GM23338 (cell line): ENCODE data around the gene CD46. TPM values are rescaled to one million over a fixed set of nuclear protein-coding genes. Genes with fewer than 3 reads are reported as not detected.

ENCODE experiments used
- ATAC-seq: fragments of 200-7000 bp; cut with Tn5 transposase; 3 replicates; pipeline ENCODE4 v1.9.1; 2020
- DNase-seq: peaks from one replicate; pipeline ENCODE4 v3.0.0-alpha.2; 2015; ENCODE audit warnings: low spot score
- H2AFZ ChIP-seq: fragments of 200-600 bp; sonication (generic); 2 replicates; pipeline ENCODE4 v1.8.0; 2016; ENCODE audit warnings: antibody characterized with exemption, mild to moderate bottlenecking, moderate library complexity
- H3F3A ChIP-seq: fragments of 200-600 bp; sonication (generic); replicated peaks from 2 replicates; pipeline ENCODE4 v1.8.0; 2017; ENCODE audit warnings: antibody characterized with exemption, mixed run types, low read depth
- H3K27ac ChIP-seq: fragments of 200-600 bp; sonication (generic); 2 replicates; pipeline ENCODE4 v1.6.1; 2016; ENCODE audit warnings: low read depth
- H3K27me3 ChIP-seq: fragments of 200-600 bp; sonication (generic); 2 replicates; pipeline ENCODE4 v1.8.0; 2016; ENCODE audit warnings: mild to moderate bottlenecking, mixed run types, moderate library complexity; ENCODE audit not compliant: insufficient read depth
- H3K36me3 ChIP-seq: fragments of 200-600 bp; sonication (generic); 2 replicates; pipeline ENCODE4 v1.8.0; 2016; ENCODE audit warnings: mild to moderate bottlenecking; ENCODE audit not compliant: insufficient read depth
- H3K4me1 ChIP-seq: fragments of 200-600 bp; sonication (generic); 2 replicates; pipeline ENCODE4 v1.8.0; 2016; ENCODE audit warnings: mild to moderate bottlenecking, moderate library complexity; ENCODE audit not compliant: insufficient read depth
- H3K4me2 ChIP-seq: fragments of 200-600 bp; sonication (generic); 2 replicates; pipeline ENCODE4 v1.7.1; 2017; ENCODE audit warnings: mixed run types
- H3K4me3 ChIP-seq: fragments of 200-600 bp; sonication (generic); 2 replicates; pipeline ENCODE4 v1.6.1; 2016; ENCODE audit warnings: mixed run types
- H3K79me2 ChIP-seq: fragments of 200-600 bp; sonication (generic); replicated peaks from 2 replicates; pipeline ENCODE4 v1.8.0; 2017; ENCODE audit warnings: mild to moderate bottlenecking; ENCODE audit not compliant: insufficient read depth
- H3K9me2 ChIP-seq: fragments of 200-600 bp; sonication (generic); 2 replicates; pipeline ENCODE4 v1.8.0; 2017; ENCODE audit not compliant: insufficient read depth
- H4K20me1 ChIP-seq: fragments of 200-600 bp; sonication (generic); replicated peaks from 2 replicates; pipeline ENCODE4 v1.8.0; 2017; ENCODE audit warnings: mild to moderate bottlenecking; ENCODE audit not compliant: insufficient read depth
- H3K27ac Mint-ChIP-seq: 2 replicates; pipeline ENCODE4 v1.8.0; 2020; ENCODE audit warnings: inconsistent platforms, mild to moderate bottlenecking, moderate library complexity, mixed read lengths
- H3K27me3 Mint-ChIP-seq: 3 replicates; pipeline ENCODE4 v1.8.0; 2022; ENCODE audit warnings: low read depth, mild to moderate bottlenecking, moderate library complexity, mixed read lengths, inconsistent platforms; ENCODE audit not compliant: insufficient read depth, poor library complexity
- H3K36me3 Mint-ChIP-seq: 3 replicates; pipeline ENCODE4 v1.8.0; 2021; ENCODE audit warnings: low read depth, mild to moderate bottlenecking, inconsistent platforms, moderate library complexity, mixed read lengths
- H3K4me1 Mint-ChIP-seq: 3 replicates; pipeline ENCODE4 v1.8.0; 2020; ENCODE audit warnings: mild to moderate bottlenecking, inconsistent platforms, mixed read lengths
- H3K4me3 Mint-ChIP-seq: 3 replicates; pipeline ENCODE4 v1.8.0; 2021; ENCODE audit warnings: moderate library complexity, mild to moderate bottlenecking, inconsistent platforms, mixed read lengths
- H3K9me3 Mint-ChIP-seq: 3 replicates; pipeline ENCODE4 v1.8.0; 2020; ENCODE audit warnings: moderate library complexity, mild to moderate bottlenecking, inconsistent platforms, mixed read lengths
- NANOG ChIP-seq: IDR thresholded peaks from 2 replicates; pipeline ENCODE4 v1.6.1; 2016; ENCODE audit warnings: antibody characterized with exemption, borderline replicate concordance
- POLR2AphosphoS5 ChIP-seq: IDR thresholded peaks from 2 replicates; pipeline ENCODE4 v1.6.1; 2016; ENCODE audit warnings: antibody characterized with exemption, low read depth
- STAT1 ChIP-seq: IDR thresholded peaks from one replicate; pipeline ENCODE4 v1.6.1; 2016; ENCODE audit warnings: antibody characterized with exemption; ENCODE audit not compliant: unreplicated experiment
- ZNF114 ChIP-seq: fragments of 250-450 bp; sonication (Bioruptor Pico); IDR thresholded peaks from 2 replicates; pipeline ENCODE4 v1.5.0; 2020; ENCODE audit warnings: mild to moderate bottlenecking, moderate library complexity
- polyA plus RNA-seq: library from polyadenylated mRNA; unstranded; fragments of >200 nt; fragmentation: Nextera tagmentation; extraction: Ambion mirVana; gene quantifications from 2 replicates; pipeline ENCODE4 v1.2.1, GENCODE V29; 2016
- total RNA-seq: library from RNA; depleted of rRNA; stranded (reverse); fragments of >200 nt; shearing (Covaris generic); gene quantifications from 2 replicates; pipeline ENCODE4 v1.2.3, GENCODE V29; 2014
- TF ChIP-seq, protein P1 (sequence below), 2 experiments: fragments of 200-600 bp in 1 of 2; sonication (generic) in 1 of 2; conservative IDR thresholded peaks; 2 replicates each; pipeline versions ENCODE4 v1.5.1 to v1.6.1; 2016 to 2017; ENCODE audit warnings: antibody characterized with exemption in 2 of 2, low read depth in 2 of 2, mild to moderate bottlenecking in 2 of 2, moderate library complexity in 1 of 2
- TF ChIP-seq, protein P2 (sequence below): IDR thresholded peaks from one replicate; pipeline ENCODE4 v1.6.1; 2018; ENCODE audit warnings: antibody characterized with exemption; ENCODE audit not compliant: unreplicated experiment
- TF ChIP-seq, protein P3 (sequence below): fragments of 250-450 bp; sonication (Bioruptor Pico); IDR thresholded peaks from 2 replicates; pipeline ENCODE4 v1.5.0; 2020; ENCODE audit warnings: mild to moderate bottlenecking, moderate library complexity

Gene CD46
- total and polyA plus RNA-seq, 2 experiments from 2014 or later, result 199 to 209 TPM

DNA sequence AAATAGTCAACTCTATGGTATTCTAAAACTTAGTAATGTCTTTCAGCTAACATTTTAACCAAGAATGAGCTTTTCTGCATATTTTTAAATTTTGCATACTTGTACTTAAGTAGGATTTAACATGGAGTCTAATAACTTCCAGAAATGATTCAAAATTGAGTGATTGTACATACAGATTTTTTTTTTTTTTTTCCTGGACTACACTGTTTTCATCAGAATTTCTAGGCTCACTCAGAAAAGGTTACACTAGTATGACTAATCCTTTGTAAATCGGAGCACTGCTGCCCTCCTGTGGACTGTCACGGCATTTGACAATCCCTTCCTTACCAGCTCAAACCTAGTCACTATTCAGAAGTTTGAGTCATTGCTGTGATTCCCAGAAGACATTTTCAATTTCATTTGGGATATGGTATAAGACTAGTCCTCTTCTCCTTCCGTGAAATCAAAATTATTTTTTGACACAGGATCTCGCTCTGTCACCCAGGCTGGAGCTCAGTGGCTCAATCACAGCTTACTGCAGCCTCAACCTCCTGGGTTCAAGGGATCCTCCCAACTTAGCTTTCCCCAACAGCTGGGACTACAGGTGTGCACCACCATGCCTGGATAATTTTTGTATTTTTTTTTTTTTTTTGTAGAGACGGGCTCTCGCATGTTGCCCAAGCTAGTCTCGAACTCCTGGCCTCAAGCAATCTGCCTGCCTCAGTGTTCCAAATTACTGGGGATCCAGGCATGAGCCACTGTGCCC, 45.5 kb downstream of the CD46 start:
- no peak overlapping the region for H3K27ac Mint-ChIP-seq
- H3K36me3 ChIP-seq, result peaks cover 11% of the 10 kb centered on the region; the same call in 1 of the 2 replicates
- H3K4me2 ChIP-seq, result no peak overlapping the region
- H4K20me1 ChIP-seq, result peaks cover 14% of the 10 kb centered on the region; the same call in 1 of the 2 replicates
- peak overlapping the region; percentile 43; the same call in 1 of the 2 replicates for H3K27ac ChIP-seq
- H3K36me3 Mint-ChIP-seq, result peaks cover 16% of the 10 kb centered on the region; the same call in 2 of the 3 replicates
- no peaks in the 10 kb centered on the region for H3K9me2 ChIP-seq
- H3K27me3 Mint-ChIP-seq, result peaks cover 3% of the 10 kb centered on the region
- no peaks in the 10 kb centered on the region for H3K4me1 ChIP-seq
- ATAC-seq (peak; percentile 86), DNase-seq (peak; percentile 89)
- H3K4me3 ChIP-seq, result no peak overlapping the region
- H3K9me3 Mint-ChIP-seq, result no peaks in the 10 kb centered on the region
- no peaks in the 10 kb centered on the region for H3K79me2 ChIP-seq
- H3K4me1 Mint-ChIP-seq, result peaks cover 7% of the 10 kb centered on the region
- H3K27me3 ChIP-seq, result no peaks in the 10 kb centered on the region
- H3K4me3 Mint-ChIP-seq, result no peak overlapping the region
- no peak overlapping the region for H2AFZ ChIP-seq
- no peak for TF ChIP-seq ZNF114 (CRISPR knock-in tag)
- TF ChIP-seq, protein P1, sequence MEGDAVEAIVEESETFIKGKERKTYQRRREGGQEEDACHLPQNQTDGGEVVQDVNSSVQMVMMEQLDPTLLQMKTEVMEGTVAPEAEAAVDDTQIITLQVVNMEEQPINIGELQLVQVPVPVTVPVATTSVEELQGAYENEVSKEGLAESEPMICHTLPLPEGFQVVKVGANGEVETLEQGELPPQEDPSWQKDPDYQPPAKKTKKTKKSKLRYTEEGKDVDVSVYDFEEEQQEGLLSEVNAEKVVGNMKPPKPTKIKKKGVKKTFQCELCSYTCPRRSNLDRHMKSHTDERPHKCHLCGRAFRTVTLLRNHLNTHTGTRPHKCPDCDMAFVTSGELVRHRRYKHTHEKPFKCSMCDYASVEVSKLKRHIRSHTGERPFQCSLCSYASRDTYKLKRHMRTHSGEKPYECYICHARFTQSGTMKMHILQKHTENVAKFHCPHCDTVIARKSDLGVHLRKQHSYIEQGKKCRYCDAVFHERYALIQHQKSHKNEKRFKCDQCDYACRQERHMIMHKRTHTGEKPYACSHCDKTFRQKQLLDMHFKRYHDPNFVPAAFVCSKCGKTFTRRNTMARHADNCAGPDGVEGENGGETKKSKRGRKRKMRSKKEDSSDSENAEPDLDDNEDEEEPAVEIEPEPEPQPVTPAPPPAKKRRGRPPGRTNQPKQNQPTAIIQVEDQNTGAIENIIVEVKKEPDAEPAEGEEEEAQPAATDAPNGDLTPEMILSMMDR (conservative IDR thresholded peaks at IDR 0.05; ENCODE audit: low read depth in 2 of 2), result peak; percentile 84
- no peak for TF ChIP-seq STAT1
- TF ChIP-seq, protein P2, sequence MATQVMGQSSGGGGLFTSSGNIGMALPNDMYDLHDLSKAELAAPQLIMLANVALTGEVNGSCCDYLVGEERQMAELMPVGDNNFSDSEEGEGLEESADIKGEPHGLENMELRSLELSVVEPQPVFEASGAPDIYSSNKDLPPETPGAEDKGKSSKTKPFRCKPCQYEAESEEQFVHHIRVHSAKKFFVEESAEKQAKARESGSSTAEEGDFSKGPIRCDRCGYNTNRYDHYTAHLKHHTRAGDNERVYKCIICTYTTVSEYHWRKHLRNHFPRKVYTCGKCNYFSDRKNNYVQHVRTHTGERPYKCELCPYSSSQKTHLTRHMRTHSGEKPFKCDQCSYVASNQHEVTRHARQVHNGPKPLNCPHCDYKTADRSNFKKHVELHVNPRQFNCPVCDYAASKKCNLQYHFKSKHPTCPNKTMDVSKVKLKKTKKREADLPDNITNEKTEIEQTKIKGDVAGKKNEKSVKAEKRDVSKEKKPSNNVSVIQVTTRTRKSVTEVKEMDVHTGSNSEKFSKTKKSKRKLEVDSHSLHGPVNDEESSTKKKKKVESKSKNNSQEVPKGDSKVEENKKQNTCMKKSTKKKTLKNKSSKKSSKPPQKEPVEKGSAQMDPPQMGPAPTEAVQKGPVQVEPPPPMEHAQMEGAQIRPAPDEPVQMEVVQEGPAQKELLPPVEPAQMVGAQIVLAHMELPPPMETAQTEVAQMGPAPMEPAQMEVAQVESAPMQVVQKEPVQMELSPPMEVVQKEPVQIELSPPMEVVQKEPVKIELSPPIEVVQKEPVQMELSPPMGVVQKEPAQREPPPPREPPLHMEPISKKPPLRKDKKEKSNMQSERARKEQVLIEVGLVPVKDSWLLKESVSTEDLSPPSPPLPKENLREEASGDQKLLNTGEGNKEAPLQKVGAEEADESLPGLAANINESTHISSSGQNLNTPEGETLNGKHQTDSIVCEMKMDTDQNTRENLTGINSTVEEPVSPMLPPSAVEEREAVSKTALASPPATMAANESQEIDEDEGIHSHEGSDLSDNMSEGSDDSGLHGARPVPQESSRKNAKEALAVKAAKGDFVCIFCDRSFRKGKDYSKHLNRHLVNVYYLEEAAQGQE, result no peak
- TF ChIP-seq NANOG, result no peak
- H3F3A ChIP-seq, result no peaks in the 10 kb centered on the region; the same call in 1 of the 2 replicates

DNA sequence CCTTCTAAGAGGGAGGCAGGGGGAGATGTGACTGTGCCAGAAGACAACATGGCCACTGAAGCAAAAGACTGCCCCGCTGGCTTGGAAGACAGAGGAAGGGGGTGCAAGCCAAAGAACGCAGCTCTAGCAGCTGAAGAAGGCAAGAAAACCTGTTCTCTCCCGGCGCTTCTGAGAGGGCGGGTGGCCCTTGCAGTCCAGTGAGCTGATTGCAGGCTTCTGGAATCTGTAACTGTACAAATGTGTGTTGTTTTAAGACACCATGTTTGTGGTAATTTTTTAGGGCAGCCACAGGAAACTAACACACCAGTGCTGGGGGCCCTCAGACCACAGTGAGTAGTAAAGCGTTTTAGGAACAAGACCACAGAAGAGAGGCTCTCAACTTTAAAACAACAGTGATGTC, 47.0 kb downstream of the CD46 start:
- peaks cover 6% of the 10 kb centered on the region; the same call in 2 of the 3 replicates for H3K36me3 Mint-ChIP-seq
- Histone ChIP-seq H4K20me1 (peaks cover 14% of the 10 kb centered on the region; the same call in 1 of the 2 replicates), H3K27me3 (no peaks in the 10 kb centered on the region), H3K4me1 (no peaks in the 10 kb centered on the region), H3K36me3 (peaks cover 7% of the 10 kb centered on the region; the same call in 1 of the 2 replicates), H3K4me2 (no peak overlapping the region), H3K27ac (no peak overlapping the region), H3K79me2 (no peaks in the 10 kb centered on the region), H3F3A (no peaks in the 10 kb centered on the region; the same call in 1 of the 2 replicates), H3K4me3 (no peak overlapping the region), H3K9me2 (no peaks in the 10 kb centered on the region), H2AFZ (no peak overlapping the region)
- no peak overlapping the region for H3K4me3 Mint-ChIP-seq
- ATAC-seq (no peak), DNase-seq (no peak)
- peak overlapping the region; percentile 26; the same call in 1 of the 2 replicates for H3K27ac Mint-ChIP-seq
- peaks cover 3% of the 10 kb centered on the region for H3K27me3 Mint-ChIP-seq
- H3K9me3 Mint-ChIP-seq, result no peaks in the 10 kb centered on the region
- H3K4me1 Mint-ChIP-seq, result peaks cover 7% of the 10 kb centered on the region
- TF ChIP-seq STAT1, result no peak
- TF ChIP-seq, protein P3, sequence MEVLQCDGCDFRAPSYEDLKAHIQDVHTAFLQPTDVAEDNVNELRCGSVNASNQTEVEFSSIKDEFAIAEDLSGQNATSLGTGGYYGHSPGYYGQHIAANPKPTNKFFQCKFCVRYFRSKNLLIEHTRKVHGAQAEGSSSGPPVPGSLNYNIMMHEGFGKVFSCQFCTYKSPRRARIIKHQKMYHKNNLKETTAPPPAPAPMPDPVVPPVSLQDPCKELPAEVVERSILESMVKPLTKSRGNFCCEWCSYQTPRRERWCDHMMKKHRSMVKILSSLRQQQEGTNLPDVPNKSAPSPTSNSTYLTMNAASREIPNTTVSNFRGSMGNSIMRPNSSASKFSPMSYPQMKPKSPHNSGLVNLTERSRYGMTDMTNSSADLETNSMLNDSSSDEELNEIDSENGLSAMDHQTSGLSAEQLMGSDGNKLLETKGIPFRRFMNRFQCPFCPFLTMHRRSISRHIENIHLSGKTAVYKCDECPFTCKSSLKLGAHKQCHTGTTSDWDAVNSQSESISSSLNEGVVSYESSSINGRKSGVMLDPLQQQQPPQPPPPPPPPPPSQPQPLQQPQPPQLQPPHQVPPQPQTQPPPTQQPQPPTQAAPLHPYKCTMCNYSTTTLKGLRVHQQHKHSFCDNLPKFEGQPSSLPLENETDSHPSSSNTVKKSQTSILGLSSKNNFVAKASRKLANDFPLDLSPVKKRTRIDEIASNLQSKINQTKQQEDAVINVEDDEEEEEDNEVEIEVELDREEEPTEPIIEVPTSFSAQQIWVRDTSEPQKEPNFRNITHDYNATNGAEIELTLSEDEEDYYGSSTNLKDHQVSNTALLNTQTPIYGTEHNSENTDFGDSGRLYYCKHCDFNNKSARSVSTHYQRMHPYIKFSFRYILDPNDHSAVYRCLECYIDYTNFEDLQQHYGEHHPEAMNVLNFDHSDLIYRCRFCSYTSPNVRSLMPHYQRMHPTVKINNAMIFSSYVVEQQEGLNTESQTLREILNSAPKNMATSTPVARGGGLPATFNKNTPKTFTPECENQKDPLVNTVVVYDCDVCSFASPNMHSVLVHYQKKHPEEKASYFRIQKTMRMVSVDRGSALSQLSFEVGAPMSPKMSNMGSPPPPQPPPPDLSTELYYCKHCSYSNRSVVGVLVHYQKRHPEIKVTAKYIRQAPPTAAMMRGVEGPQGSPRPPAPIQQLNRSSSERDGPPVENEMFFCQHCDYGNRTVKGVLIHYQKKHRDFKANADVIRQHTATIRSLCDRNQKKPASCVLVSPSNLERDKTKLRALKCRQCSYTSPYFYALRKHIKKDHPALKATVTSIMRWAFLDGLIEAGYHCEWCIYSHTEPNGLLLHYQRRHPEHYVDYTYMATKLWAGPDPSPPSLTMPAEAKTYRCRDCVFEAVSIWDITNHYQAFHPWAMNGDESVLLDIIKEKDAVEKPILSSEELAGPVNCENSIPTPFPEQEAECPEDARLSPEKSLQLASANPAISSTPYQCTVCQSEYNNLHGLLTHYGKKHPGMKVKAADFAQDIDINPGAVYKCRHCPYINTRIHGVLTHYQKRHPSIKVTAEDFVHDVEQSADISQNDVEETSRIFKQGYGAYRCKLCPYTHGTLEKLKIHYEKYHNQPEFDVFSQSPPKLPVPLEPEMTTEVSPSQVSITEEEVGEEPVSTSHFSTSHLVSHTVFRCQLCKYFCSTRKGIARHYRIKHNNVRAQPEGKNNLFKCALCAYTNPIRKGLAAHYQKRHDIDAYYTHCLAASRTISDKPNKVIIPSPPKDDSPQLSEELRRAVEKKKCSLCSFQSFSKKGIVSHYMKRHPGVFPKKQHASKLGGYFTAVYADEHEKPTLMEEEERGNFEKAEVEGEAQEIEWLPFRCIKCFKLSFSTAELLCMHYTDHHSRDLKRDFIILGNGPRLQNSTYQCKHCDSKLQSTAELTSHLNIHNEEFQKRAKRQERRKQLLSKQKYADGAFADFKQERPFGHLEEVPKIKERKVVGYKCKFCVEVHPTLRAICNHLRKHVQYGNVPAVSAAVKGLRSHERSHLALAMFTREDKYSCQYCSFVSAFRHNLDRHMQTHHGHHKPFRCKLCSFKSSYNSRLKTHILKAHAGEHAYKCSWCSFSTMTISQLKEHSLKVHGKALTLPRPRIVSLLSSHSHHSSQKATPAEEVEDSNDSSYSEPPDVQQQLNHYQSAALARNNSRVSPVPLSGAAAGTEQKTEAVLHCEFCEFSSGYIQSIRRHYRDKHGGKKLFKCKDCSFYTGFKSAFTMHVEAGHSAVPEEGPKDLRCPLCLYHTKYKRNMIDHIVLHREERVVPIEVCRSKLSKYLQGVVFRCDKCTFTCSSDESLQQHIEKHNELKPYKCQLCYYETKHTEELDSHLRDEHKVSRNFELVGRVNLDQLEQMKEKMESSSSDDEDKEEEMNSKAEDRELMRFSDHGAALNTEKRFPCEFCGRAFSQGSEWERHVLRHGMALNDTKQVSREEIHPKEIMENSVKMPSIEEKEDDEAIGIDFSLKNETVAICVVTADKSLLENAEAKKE (CRISPR knock-in tag), result no peak
- TF ChIP-seq POLR2AphosphoS5, result no peak
